ENCODE data around the gene WDR27. TPM values are rescaled to one million over a fixed set of nuclear protein-coding genes. Genes with fewer than 3 reads are reported as not detected.

The WDR27 gene
- polyA plus RNA-seq, 1 experiment: 28.7 TPM

- H3K36me3 ChIP-seq (ENCODE audit: control insufficient read depth, insufficient read depth, low read length): no peaks in the 10 kb centered on the region
- CTCF ChIA-PET: no interaction called here
- H3K4me3 ChIP-seq (ENCODE audit: low read depth, low read length): no peak overlapping the region
- POLR2A ChIA-PET: no interaction called here
- no peak for DNase-seq (ENCODE audit: low read depth)
- no peaks in the 10 kb centered on the region for H3K27me3 ChIP-seq (ENCODE audit: control insufficient read depth, insufficient read depth, low read length)
- no peak for TF ChIP-seq CTCF (IDR thresholded peaks at IDR 0.05; ENCODE audit: insufficient read depth, low read depth, low read length)
These were observed 124.6 kb downstream of the WDR27 start for GRCh38 chr6:169577236-169577635.

- Histone ChIP-seq H3K4me3 (ENCODE audit: low read depth, low read length) (no peak overlapping the region), H3K27me3 (ENCODE audit: control insufficient read depth, insufficient read depth, low read length) (no peaks in the 10 kb centered on the region), H3K36me3 (ENCODE audit: control insufficient read depth, insufficient read depth, low read length) (no peaks in the 10 kb centered on the region)
- no peak for TF ChIP-seq CTCF (IDR thresholded peaks at IDR 0.05; ENCODE audit: insufficient read depth, low read depth, low read length)
- ChIA-PET CTCF (no interaction called here), POLR2A (no interaction called here)
- DNase-seq (ENCODE audit: low read depth): no peak
These were observed 126.0 kb downstream of the WDR27 start for GRCh38 chr6:169575821-169576220.

- Histone ChIP-seq H3K36me3 (ENCODE audit: control insufficient read depth, insufficient read depth, low read length) (no peaks in the 10 kb centered on the region), H3K4me3 (ENCODE audit: low read depth, low read length) (no peak overlapping the region), H3K27me3 (ENCODE audit: control insufficient read depth, insufficient read depth, low read length) (no peaks in the 10 kb centered on the region)
- TF ChIP-seq CTCF (IDR thresholded peaks at IDR 0.05; ENCODE audit: insufficient read depth, low read depth, low read length): no peak
- ChIA-PET POLR2A (no interaction called here), CTCF (interaction anchor here (1.8 kb wide), 1 partner anchor 17 kb away, joined by 4 read pairs; no protein-coding TSS in a partner anchor)
- DNase-seq (ENCODE audit: low read depth): no peak
These were observed 126.5 kb downstream of the WDR27 start for GRCh38 chr6:169575365-169575764.

- ChIA-PET CTCF (interaction anchor here (1.8 kb wide), 1 partner anchor 18 kb away, joined by 4 read pairs; no protein-coding TSS in a partner anchor), POLR2A (no interaction called here)
- no peak for TF ChIP-seq CTCF (IDR thresholded peaks at IDR 0.05; ENCODE audit: insufficient read depth, low read depth, low read length)
- H3K27me3 ChIP-seq (ENCODE audit: control insufficient read depth, insufficient read depth, low read length): no peaks in the 10 kb centered on the region
- no peak overlapping the region for H3K4me3 ChIP-seq (ENCODE audit: low read depth, low read length)
- no peaks in the 10 kb centered on the region for H3K36me3 ChIP-seq (ENCODE audit: control insufficient read depth, insufficient read depth, low read length)
- no peak for DNase-seq (ENCODE audit: low read depth)
These were observed 127.4 kb downstream of the WDR27 start for GRCh38 chr6:169574420-169574819.

- no peak for DNase-seq (ENCODE audit: low read depth)
- Histone ChIP-seq H3K27me3 (ENCODE audit: control insufficient read depth, insufficient read depth, low read length) (no peaks in the 10 kb centered on the region), H3K4me3 (ENCODE audit: low read depth, low read length) (no peak overlapping the region), H3K36me3 (ENCODE audit: control insufficient read depth, insufficient read depth, low read length) (no peaks in the 10 kb centered on the region)
- ChIA-PET POLR2A (no interaction called here), CTCF (interaction anchor here (1.8 kb wide), 1 partner anchor 18 kb away, joined by 4 read pairs; no protein-coding TSS in a partner anchor)
- TF ChIP-seq CTCF (IDR thresholded peaks at IDR 0.05; ENCODE audit: insufficient read depth, low read depth, low read length): no peak
These were observed 127.9 kb downstream of the WDR27 start for GRCh38 chr6:169573883-169574282.
